Measurements from ENCODE around the gene DVL2. TPM values are rescaled to one million over a fixed set of nuclear protein-coding genes. Genes with fewer than 3 reads are reported as not detected.
A peak's percentile ranks its signal among the peaks of the same experiment; 100 is the strongest.
"Not testable (repeated sequence)": the region's sequence is repeated elsewhere in the genome, so short reads cannot be mapped to it uniquely, and the experiment has no call there.

The DVL2 gene
- total and polyA plus RNA-seq, 5 donors = 14.6 to 26.1 (median 20.8) TPM

DNA sequence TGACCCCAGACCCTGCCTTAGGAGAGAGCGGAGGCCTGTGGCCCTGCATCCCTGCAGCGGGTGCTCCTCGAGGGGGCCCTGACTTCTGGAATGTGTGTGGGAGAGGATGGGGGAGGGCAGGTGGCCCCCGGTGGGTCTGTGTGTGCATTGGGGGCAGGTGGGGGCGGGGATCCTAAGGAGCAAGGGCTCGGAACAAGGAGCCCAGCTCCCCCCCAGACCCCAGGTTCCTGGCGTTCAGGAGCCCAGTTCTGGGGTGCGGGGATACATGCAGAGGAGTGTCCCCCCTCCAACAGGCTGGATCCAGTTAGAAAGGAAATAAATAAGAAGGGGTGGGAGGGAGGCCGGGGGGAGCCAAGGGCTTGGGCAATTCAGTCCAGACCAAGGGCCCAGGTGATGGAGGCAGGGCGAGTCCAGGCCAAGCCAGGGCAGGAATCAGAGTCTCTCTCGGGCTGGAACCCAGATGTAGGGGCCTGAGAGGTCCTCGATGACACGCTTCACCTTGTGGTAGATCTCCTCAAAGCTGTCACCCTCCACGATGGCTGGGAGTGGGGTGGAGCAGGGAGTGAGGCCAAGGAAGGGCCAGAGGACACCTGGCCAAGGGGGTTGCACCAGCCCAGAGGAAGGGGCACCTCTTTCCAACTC is 43.9 kb downstream of the DVL2 start:
- ATAC-seq (no peak), DNase-seq (peak in 1 of 3 donors; percentile 60)
- H3K27me3 ChIP-seq (ENCODE audit: control insufficient read depth, insufficient read depth) = no peaks in the 10 kb centered on the region
- WGBS = 88% methylated on average over 14 of the region's 14 CpGs
- intact Hi-C loops (cut with DNase I) = no loop called here
- no peaks in the 10 kb centered on the region for H3K4me1 ChIP-seq (ENCODE audit: control insufficient read depth, insufficient read depth, low read length)
- H3K27ac ChIP-seq (ENCODE audit: low read length) = no peak overlapping the region
- H3K9me3 ChIP-seq (ENCODE audit: control insufficient read depth, low read length) = no peaks in the 10 kb centered on the region
- H3K4me3 ChIP-seq (ENCODE audit: low read length) = no peak overlapping the region

DNA sequence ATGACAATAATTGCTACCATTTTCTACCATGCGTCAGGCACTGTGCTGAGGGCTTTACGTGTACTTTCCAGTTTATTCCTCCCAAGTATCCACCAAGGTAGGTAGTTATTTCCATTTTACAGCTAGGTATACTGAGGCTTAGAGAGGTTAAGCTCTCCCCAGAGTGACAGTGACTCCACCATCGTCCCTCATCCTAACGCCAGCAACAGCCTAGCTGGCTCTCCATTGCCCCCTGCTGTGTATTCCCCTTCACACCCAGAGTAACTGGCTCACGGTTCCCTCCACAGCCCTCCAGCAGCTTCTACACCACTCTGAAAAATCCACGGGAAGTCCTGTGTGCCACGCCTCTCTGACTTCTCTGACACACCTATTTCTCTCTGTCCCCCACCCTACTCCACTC is 48.1 kb downstream of the DVL2 start:
- Histone ChIP-seq H3K4me1 (ENCODE audit: control insufficient read depth, insufficient read depth, low read length) (no peaks in the 10 kb centered on the region), H3K27ac (ENCODE audit: low read length) (no peak overlapping the region), H3K27me3 (ENCODE audit: control insufficient read depth, insufficient read depth) (no peaks in the 10 kb centered on the region), H3K9me3 (ENCODE audit: control insufficient read depth, low read length) (no peaks in the 10 kb centered on the region), H3K4me3 (ENCODE audit: low read length) (no peak overlapping the region)
- ATAC-seq = peak; percentile 11 to 17
- WGBS = 56% methylated on average over 7 of the region's 7 CpGs
- intact Hi-C loops (cut with DNase I) = no loop called here
- DNase-seq = peak in 1 of 3 donors; percentile 42

GRCh38 chr17:7184647-7185046 is 49.7 kb downstream of the DVL2 start:
- no peaks in the 10 kb centered on the region for H3K27me3 ChIP-seq (ENCODE audit: control insufficient read depth, insufficient read depth)
- no peak for ATAC-seq
- H3K4me1 ChIP-seq (ENCODE audit: control insufficient read depth, insufficient read depth, low read length) = no peaks in the 10 kb centered on the region
- no peak for DNase-seq
- intact Hi-C loops (cut with DNase I) = no loop called here
- no peak overlapping the region for H3K27ac ChIP-seq (ENCODE audit: low read length)
- no peak overlapping the region for H3K4me3 ChIP-seq (ENCODE audit: low read length)
- 87% methylated on average over 6 of the region's 6 CpGs for WGBS
- H3K9me3 ChIP-seq (ENCODE audit: control insufficient read depth, low read length) = no peaks in the 10 kb centered on the region

DNA sequence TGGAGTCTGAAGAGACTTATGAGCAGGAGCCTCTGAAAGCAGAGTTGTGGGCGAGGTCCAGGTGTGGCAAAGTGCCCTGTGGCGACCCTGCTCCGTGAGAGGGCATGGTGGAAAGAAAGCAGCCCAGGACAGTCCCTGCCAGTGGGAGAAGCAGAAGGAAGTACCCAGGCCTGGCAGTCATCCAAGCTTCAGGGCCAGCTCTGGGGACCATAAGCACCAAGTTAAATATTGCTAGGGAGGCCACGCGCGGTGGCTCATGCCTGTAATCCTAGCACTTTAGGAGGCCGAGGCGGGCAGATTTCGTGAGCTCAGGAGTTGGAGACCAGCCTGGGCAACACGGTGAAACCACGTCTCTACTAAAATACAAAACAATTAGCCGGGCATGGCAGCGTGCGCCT is 50.2 kb downstream of the DVL2 start:
- no peaks in the 10 kb centered on the region for H3K4me1 ChIP-seq (ENCODE audit: control insufficient read depth, insufficient read depth, low read length)
- peak in 1 of 2 donors; percentile 47 for ATAC-seq
- H3K27ac ChIP-seq (ENCODE audit: low read length) = no peak overlapping the region
- DNase-seq = peak in 2 of 3 donors; percentile 72 to 73
- H3K4me3 ChIP-seq (ENCODE audit: low read length) = no peak overlapping the region
- WGBS = 78% methylated on average over 14 of the region's 14 CpGs
- intact Hi-C loops (cut with DNase I) = no loop called here
- no peaks in the 10 kb centered on the region for H3K9me3 ChIP-seq (ENCODE audit: control insufficient read depth, low read length)
- H3K27me3 ChIP-seq (ENCODE audit: control insufficient read depth, insufficient read depth) = no peaks in the 10 kb centered on the region

GRCh38 chr17:7183433-7184090 is 50.8 kb downstream of the DVL2 start:
- no peak for ATAC-seq
- Histone ChIP-seq H3K27ac (ENCODE audit: low read length) (no peak overlapping the region), H3K9me3 (ENCODE audit: control insufficient read depth, low read length) (no peaks in the 10 kb centered on the region), H3K27me3 (ENCODE audit: control insufficient read depth, insufficient read depth) (no peaks in the 10 kb centered on the region), H3K4me1 (ENCODE audit: control insufficient read depth, insufficient read depth, low read length) (no peaks in the 10 kb centered on the region), H3K4me3 (ENCODE audit: low read length) (no peak overlapping the region)
- no peak for DNase-seq
- intact Hi-C loops (cut with DNase I) = no loop called here
- WGBS = 85% methylated on average over 7 of the region's 7 CpGs

DNA sequence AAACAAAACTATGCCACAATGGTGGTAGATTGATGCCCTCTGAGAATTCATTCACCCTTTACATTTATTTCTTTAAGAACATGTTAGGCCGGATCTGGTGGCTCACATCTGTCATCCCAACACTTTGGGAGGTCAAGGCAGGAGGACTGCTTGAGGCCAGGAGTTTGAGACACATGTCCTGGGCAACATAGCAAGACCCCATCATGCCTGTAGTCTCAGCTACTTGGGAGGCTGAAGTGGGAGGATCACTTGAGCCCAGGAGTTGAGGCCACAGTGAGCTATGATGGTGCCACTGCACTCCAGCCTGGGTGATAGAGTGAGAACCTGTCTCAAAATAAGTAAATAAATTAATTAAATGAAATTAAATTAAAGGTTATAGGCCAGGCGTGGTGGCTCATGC is 52.2 kb downstream of the DVL2 start:
- H3K9me3 ChIP-seq (ENCODE audit: control insufficient read depth, low read length); H3K27ac ChIP-seq (ENCODE audit: low read length); DNase-seq; H3K4me3 ChIP-seq (ENCODE audit: low read length); intact Hi-C loops (cut with DNase I); H3K4me1 ChIP-seq (ENCODE audit: control insufficient read depth, insufficient read depth, low read length); H3K27me3 ChIP-seq (ENCODE audit: control insufficient read depth, insufficient read depth); ATAC-seq: not testable (repeated sequence)
- WGBS = 100% methylated on average over 2 of the region's 2 CpGs

- DNase-seq (no peak), ATAC-seq (no peak)
- Histone ChIP-seq H3K27ac (ENCODE audit: low read length) (no peak within 1 kb of the TSS), H3K4me1 (ENCODE audit: control insufficient read depth, insufficient read depth, low read length) (no peaks in the 10 kb centered on the region), H3K27me3 (ENCODE audit: control insufficient read depth, insufficient read depth) (no peaks in the 10 kb centered on the region), H3K4me3 (ENCODE audit: low read length) (no peak within 1 kb of the TSS), H3K9me3 (ENCODE audit: control insufficient read depth, low read length) (no peaks in the 10 kb centered on the region)
- intact Hi-C loops (cut with DNase I) = loop anchor here in 2 of 4 donors (5.0 kb wide), 2 partner anchors 127 to 132 kb away; no protein-coding TSS in a partner anchor
- WGBS = 55% methylated on average over 20 of the region's 20 CpGs
Measured at GRCh38 chr17:7179317-7180254, 54.7 kb downstream of the DVL2 start, which contains the start of gene ASGR1. TSS of gene ASGR1 (minus strand) at chr17:7179370. CDS start at chr17:7178563, 807 bp downstream.

DNA sequence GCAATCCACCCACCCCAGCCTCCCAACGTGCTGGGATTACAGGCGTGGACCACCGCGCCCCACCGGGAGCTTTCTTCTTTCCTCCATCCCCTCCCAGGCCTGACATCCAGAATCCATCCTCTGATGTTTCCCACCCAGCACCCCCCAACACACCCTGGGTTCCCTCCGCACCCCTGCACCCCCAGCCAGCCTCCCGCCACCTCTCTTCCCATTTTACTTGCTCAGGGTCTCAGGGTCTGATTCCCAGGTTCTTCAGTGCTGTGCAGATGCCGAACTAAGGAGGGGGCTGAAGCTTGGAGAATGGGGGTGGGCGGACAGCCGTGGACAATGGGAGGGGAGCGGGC is 55.4 kb downstream of the DVL2 start:
- WGBS = 80% methylated on average over 11 of the region's 11 CpGs
- intact Hi-C loops (cut with DNase I) = loop anchor here in 2 of 4 donors (5.0 kb wide), 2 partner anchors 127 to 132 kb away; no protein-coding TSS in a partner anchor
- ATAC-seq = no peak
- Histone ChIP-seq H3K9me3 (ENCODE audit: control insufficient read depth, low read length) (no peaks in the 10 kb centered on the region), H3K4me1 (ENCODE audit: control insufficient read depth, insufficient read depth, low read length) (no peaks in the 10 kb centered on the region), H3K27ac (ENCODE audit: low read length) (no peak overlapping the region), H3K27me3 (ENCODE audit: control insufficient read depth, insufficient read depth) (no peaks in the 10 kb centered on the region), H3K4me3 (ENCODE audit: low read length) (no peak overlapping the region)
- no peak for DNase-seq

- H3K27me3 ChIP-seq (ENCODE audit: control insufficient read depth, insufficient read depth) = no peaks in the 10 kb centered on the region
- 5% methylated on average over 18 of the region's 18 CpGs for WGBS
- ATAC-seq = peak; percentile 11 to 20
- peak overlapping the region; percentile 29 for H3K4me3 ChIP-seq (ENCODE audit: low read length)
- DNase-seq = peak in 1 of 3 donors; percentile 60
- H3K9me3 ChIP-seq (ENCODE audit: control insufficient read depth, low read length) = no peaks in the 10 kb centered on the region
- no peak overlapping the region for H3K27ac ChIP-seq (ENCODE audit: low read length)
- intact Hi-C loops (cut with DNase I) = loop anchor here in 2 of 4 donors (5.0 kb wide), 2 partner anchors 126 to 131 kb away; no protein-coding TSS in a partner anchor
- H3K4me1 ChIP-seq (ENCODE audit: control insufficient read depth, insufficient read depth, low read length) = no peaks in the 10 kb centered on the region
Measured at GRCh38 chr17:7177954-7178477, 56.3 kb downstream of the DVL2 start.

DNA sequence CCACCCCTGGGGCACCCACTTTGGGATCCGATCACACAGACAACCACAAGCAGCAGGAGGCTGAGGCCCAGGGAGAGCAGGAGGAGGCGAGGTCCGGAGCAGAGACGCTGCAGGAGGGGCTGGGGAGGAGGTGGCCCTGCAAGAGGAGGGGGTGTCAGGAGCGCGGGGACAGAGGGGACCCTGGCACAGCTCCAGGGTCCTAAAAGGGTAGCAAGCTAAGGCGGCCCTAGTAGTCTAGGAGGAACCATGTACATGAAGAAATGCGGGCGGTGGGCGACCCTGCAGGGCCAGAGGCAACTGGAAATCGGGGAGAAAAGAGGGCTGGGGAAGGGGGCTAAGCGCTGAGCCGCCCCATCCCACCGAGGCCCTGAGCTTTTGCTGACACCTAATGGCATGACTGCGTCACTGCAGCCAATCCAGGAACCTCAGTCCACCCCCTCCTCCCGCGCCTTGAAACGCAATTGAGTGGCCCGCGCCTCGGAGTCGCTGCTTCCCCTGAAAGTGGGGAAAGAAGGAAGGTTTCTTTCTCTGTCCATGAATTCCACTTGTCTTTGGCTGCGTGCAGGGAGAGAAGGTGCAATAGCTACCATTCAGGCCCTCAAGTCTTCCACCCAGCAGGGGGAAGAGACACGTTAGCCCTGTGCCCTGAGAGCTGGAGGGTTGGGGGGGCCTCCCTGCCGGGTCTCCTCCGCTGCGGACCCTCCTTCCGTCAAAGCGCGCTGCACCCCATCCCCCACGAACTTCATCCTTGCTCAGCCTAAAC is 56.9 kb downstream of the DVL2 start:
- Histone ChIP-seq H3K9me3 (ENCODE audit: control insufficient read depth, low read length) (no peaks in the 10 kb centered on the region), H3K27ac (ENCODE audit: low read length) (no peak overlapping the region), H3K4me1 (ENCODE audit: control insufficient read depth, insufficient read depth, low read length) (no peaks in the 10 kb centered on the region), H3K27me3 (ENCODE audit: control insufficient read depth, insufficient read depth) (no peaks in the 10 kb centered on the region), H3K4me3 (ENCODE audit: low read length) (peak overlapping the region; percentile 29)
- DNase-seq = peak; percentile 59 to 83 (median 81)
- intact Hi-C loops (cut with DNase I) = loop anchor here in 2 of 4 donors (5.0 kb wide), 2 partner anchors 125 to 130 kb away; no protein-coding TSS in a partner anchor
- WGBS = 3% methylated on average over 31 of the region's 31 CpGs
- peak; percentile 77 for ATAC-seq
